HG03565 (cell line): ENCODE data around the gene CUTA.
"Not testable (repeated sequence)": the region's sequence is repeated elsewhere in the genome, so short reads cannot be mapped to it uniquely, and the experiment has no call there.

Experiments used
- ATAC-seq: cut with Tn5 transposase; IDR thresholded peaks from one replicate; pipeline ENCODE4 v1.9.1; 2021; ENCODE audit warnings: mild to moderate bottlenecking, moderate library complexity; ENCODE audit not compliant: unreplicated experiment

CUTA gene

DNA sequence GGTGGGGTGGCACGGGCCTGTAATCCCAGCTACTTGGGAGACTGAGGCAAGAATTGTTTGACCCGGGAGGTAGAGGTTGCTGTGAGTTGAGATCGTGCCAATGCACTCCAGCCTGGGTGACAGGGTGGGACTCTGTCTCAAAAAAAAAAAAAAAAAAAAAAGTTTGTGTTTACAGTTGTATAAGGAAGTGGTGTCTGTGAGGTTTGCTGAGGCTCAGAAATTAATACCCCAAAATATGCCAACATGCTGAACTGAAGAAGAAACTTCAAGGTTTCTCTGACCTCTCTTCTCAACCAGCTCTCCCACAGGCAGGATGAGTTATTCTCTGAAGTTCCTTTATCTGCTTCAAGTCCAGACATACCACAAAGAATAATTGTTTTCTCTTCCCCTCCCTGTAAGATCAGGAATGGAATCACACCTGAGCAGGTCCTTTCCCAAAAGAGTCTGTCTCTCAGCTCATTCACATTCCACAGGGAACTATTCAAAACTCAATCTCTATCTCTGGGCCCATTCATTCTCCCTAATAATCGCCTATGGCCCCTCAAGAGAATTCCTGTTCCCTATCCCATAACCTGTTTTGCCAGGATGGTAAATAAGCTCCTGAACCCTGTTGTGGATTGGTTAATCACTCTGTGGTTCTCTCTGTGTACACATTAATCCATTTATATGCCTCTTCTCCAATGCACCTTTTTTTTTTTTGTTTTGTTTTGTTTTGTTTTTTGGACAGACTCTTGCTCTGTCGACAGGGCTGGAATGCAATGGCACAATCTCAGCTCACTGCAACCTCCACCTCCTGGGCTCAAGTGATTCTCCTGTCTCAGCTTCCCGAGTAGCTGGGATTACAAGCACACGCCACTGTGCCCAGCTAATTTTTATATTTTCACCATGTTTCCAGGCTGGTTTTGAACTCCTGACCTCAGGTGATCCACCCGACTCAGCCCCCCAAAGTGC, 43.7 kb downstream of the CUTA start:
- ATAC-seq = no peak

DNA sequence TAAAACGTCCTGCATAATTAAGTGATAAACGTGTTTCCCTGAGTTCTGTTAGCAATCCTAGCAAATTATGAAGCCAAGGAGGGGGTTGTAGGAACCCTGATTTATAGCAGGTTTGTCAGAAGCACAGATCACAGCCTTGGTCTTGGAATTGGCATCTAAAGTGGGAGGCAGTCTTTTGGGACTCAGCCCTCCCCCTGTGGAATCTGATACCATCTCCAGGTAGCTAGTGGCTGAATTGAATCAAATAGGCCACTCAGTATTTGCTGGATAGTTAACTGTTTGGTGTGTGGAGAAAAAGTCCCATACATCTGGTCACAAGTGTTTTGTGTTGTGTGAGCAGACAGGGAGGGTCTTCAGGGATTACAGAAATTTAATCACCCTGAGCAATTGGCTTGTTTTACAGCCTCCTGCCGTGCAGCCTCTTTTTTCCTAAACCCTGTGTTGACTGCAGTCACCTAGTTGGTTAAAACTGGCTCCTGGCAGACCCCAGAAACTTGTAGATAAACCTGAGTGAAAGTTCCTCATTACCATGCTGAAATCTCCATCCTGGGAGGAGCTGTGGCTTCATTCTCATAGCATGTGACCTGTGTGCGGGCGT, 45.3 kb downstream of the CUTA start:
- no peak for ATAC-seq

DNA sequence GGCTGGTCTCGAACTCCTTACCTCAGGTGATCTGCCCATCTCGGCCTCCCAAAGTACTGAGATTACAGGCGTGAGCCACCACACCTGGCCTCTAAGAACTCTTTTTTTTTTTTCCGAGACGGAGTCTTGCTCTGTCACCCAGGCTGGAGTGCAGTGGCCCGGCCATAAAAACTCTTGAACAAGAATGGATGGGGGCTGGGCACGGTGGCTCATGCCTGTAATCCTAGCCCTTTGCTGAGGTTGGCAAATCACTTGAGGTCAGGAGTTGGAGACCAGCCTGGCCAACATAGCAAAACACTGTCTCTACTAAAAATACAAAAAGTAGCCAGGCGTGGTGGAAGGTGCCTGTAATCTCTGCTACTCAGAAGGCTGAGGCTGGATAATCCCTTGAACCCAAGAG, 46.0 kb downstream of the CUTA start:
- not testable (repeated sequence) for ATAC-seq

DNA sequence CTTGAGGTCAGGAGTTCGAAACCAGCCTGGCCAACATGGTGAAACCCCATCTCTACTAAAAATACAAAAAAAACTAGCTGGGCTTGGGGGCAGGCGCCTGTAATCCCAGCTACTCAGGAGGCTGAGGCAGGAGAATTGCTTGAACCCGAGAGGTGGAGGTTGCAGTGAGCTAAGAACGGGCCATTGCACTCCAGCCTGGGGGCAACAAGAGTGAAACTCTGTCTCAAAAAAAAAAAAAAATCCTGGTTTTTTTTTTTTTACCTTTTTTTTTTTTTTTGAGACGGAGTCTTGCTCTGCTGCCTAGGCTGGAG, 50.2 kb downstream of the CUTA start:
- not testable (repeated sequence) for ATAC-seq

DNA sequence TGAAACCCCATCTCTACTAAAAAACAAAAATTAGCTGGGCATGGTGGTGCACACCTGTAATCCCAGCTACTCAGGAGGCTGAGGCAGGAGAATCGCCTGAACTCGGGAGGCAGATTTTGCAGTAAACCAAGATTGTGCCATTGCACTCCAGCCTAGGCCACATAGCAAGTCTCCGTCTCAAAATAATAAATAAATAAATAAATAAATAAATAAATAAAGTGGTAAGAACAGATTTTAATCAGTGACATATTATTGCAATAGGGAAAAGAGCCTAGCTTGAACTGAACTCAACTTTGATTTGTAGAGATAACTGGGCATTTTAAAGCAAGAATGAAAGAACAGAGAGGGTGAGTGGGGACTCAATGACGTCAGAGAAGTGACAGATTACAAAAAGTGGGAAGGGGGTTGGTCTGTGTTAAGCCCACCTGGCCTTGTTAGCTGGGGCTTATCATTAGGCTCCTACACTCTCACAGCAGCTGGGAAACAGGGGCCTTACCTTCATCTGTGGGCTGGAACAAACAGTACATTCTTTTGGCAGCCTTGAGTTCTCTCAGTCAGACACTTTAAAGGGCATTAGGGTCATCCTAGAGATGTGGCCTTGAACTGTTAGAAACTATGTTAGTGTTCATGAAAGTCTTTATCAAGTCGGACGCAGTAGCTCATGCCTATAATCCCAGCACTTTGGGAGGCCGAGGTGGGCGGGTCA, 50.7 kb downstream of the CUTA start:
- no peak for ATAC-seq
